HG03280 (cell line): Measurements from ENCODE around the gene CBS.
"Not testable (repeated sequence)": the region's sequence is repeated elsewhere in the genome, so short reads cannot be mapped to it uniquely, and the experiment has no call there.

ENCODE experiments used
- ATAC-seq: cut with Tn5 transposase; IDR thresholded peaks from one replicate; pipeline ENCODE4 v1.9.1; 2021; ENCODE audit warnings: mild to moderate bottlenecking, moderate library complexity; ENCODE audit not compliant: unreplicated experiment

The CBS gene

DNA sequence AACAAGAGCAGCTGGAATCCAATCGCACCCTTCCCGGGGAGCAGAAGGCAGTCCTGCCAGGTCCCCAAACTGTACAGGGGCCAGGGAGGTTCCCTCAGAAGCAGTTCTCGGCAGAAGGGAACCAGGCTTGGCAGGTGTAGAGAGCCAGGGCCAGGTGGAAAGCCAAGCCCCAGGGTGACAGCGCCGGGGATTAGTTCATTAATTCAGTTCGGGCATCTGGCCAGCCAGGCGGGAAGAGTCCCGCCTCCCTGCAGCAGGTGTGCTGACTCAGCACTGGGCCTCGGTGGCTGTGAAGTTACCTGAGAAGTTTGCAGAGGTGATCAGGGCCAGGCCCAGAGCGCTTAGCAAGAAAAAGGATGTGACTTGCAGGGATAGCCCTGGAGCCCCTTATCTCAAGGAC, 6.0 kb downstream of the CBS start:
- ATAC-seq = not testable (repeated sequence)

- ATAC-seq = not testable (repeated sequence)
Measured at GRCh38 chr21:43068065-43068464, 7.6 kb downstream of the CBS start.

DNA sequence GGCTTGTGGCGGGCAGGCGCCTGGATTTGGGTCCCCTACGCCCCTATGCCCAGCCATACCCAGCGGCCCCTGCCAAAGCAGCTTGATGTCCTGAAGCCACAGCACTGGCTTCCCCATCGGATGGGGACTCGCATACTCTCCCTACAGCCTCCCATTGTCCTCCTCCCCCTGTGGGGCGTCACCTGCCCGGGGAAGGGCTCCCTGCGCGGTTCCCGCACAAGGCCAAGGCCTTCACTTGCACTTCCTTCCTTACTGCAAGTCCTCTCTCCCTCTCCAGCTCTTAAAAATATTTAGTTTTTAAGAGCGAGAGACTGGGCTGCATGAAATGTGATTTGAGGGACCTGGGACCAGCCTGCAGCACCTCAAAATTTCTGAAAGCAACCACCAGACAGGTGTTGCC, 8.9 kb downstream of the CBS start:
- ATAC-seq = not testable (repeated sequence)

- ATAC-seq = not testable (repeated sequence)
Measured at GRCh38 chr21:43065991-43066390, 9.6 kb downstream of the CBS start.

DNA sequence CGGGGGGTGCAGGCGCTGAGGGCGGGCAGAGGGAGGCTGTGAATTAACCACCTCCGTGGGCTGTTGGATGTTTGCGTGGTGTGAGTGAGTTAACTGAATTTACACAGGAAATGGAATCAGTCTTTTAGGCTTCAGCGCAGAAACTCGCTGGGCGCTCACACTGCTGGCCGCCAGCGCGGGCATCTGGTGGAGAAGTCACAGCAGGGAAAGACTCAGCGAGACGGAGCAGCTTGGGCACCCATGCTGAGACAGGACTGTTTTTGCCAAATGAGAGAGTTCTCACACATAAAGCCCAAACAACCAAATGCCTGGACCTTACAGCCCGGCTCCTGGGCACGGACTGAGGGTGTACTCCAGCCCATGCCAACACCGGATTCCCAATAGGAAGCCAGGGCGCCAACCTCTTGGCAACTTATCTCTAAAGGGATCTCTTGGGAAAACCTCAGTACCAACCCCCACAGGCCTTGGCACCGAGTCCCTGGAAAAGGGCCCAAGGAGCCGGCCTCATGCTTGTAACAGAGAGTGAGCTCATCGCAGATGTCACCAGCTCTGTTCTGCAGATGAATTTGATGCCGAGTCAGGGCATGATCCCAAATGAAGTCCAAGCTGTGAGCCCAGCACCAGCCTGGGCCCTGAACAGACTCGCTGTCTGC, 11.2 kb downstream of the CBS start:
- not testable (repeated sequence) for ATAC-seq

GRCh38 chr21:43062955-43063664, 12.5 kb downstream of the CBS start:
- not testable (repeated sequence) for ATAC-seq

GRCh38 chr21:43053112-43053511, 22.5 kb downstream of the CBS start:
- ATAC-seq = not testable (repeated sequence)

GRCh38 chr21:43045876-43046821, 29.5 kb downstream of the CBS start:
- ATAC-seq = not testable (repeated sequence)

DNA sequence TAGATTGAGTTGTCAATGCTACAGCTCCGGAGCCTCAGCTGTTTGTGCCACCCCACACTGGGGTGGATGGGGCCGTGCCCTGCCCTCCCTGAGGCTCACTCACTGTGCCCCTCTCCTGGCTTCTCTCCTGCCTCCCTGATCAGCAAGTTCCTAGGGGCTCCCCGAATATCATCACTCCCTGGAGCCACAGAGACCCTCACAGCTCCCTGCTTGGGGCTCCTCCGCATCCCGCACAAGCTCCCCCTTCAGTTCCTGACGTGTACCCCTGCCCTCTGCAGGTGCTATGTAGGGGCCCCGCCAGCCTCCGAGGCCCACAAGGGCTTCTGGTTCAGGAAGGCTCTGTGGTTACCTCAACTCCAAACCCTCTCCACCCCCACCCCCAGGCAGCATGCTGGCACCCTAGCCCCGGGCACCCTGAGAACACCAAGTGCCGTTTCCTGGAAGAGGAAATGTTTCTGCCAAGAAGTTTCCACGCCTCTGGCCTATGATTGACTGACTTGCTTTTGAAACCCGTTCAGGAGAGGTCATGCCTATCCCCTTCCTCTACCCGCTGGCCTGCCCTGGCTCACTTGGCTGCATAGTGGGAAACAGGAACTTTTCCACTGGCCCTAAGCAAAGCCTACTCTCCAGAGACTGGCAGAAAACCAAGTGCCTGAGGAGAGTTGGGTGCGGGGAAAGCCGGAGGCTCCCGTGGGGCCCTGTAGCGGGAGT, 30.3 kb downstream of the CBS start:
- not testable (repeated sequence) for ATAC-seq

- ATAC-seq = not testable (repeated sequence)
Measured at GRCh38 chr21:43044547-43044946, 31.1 kb downstream of the CBS start.

DNA sequence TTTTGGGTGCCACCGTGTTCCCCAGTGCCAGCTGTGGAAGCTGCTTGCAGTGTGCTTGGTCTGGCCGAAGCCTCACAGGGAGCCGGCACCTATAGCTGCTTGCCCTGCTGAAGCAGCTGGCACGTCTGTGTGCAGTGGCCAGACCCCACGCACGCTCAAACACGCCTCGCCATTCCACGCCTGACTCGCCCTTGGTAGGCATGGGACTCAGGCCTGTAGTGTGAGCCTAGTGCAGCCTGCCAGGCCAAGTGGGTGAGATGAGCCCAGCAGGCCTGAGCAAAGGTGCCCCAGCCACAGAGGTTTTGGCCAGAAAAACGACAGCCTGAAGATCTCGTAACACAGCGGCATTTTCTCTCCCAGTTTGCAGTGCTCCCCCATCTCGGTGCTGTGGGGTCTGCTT, 32.3 kb downstream of the CBS start:
- ATAC-seq = not testable (repeated sequence)

DNA sequence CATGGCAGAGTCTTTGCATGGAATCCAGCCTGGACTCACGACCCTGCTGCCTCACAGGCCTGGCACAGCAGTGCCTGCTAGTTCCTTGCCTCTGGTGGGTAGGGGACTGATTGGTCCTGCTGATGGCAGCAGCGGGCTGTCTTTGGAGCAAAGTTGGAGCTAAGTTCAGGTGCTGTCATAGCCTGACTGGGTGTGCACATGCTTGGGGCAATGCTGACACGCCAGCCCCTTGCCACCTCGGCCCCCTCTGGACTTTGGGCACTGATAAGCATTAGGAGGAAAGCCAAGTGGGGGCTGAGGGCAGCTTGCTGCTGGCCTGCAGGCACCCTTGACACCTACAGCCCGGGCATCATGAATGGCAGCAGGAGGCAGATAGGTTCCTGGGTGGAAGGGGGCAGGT, 33.5 kb downstream of the CBS start:
- ATAC-seq = not testable (repeated sequence)

GRCh38 chr21:43038659-43039044, 37.0 kb downstream of the CBS start:
- not testable (repeated sequence) for ATAC-seq

DNA sequence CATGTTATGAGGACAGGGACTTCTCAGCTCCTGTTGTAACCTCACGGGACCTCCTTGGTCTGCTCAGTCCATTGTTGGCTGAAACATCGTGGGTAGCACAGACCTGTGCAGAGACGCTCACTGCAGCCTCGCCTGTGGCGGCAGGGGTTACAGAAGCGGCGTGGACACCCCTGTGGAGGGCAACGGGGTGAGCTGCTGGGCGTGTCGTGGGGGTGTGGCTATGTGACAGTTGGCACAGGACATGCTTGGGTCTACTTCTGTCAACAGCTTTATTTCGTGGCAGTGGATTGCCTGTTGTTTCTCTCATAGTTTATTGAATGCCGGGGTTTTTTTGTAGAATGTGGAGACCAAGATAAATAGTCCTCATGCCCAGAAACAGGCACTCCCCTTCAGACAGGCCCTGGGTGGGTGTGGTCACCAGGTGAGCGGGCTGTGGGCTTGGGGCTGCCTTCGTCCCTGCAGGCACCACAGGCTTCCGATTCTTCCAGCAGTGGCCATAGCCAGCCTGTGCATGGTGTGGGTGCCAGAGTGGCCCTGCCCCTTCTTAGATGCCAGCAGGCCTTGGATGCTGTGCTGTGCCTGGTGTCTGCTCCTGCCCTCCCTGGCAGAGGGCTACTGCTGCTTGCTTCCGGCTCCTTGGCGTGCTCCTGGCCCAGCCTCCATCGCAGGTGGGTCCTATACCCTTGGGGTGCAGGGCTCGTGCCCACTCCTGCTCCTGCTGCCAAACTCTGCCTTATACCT, 37.5 kb downstream of the CBS start:
- ATAC-seq = not testable (repeated sequence)

GRCh38 chr21:43036889-43037288, 38.7 kb downstream of the CBS start:
- not testable (repeated sequence) for ATAC-seq

DNA sequence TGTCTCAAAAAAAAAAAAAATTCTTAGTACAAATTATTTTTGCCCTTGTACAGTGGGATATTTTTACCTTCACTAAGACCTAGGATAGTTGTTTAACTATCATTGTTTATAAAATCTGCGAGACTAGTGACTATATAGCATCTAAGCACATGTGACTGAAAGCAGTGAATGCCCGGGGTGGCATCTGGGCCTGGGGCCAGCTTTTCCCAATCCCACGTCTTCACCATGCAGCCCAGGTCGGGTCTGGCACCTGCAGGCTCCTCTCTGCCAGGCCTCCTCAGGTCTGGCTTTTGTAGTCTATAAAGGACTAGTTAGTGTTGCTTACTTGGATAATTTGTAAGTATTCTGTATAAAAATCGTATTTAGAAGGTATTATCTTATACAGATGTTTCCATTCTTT, 40.8 kb downstream of the CBS start:
- no peak for ATAC-seq

GRCh38 chr21:43034101-43034500, 41.5 kb downstream of the CBS start:
- no peak for ATAC-seq

DNA sequence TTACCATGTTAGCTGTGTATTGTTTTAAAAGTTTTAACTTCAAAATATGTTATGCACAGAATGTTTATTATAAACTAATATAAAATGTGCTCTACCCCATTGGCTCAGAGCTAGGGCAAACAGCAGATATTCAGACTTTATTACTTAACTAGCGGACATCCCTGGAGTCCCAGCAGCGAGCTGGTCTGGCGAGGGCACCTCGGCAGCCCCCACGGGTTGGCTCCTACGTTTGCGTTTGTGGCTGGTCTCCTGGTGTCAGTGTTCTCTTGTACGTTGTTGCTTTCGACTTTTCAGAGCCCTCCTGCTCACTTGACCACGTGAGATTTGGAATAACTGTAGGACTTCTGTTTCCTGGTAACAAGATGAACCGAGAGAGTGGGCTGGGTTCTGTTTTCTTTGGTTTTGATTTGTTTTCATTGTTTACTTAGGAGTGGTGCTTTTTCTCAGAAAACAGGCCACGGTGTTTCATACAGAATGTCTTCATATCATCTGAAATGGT, 44.5 kb downstream of the CBS start:
- no peak for ATAC-seq

DNA sequence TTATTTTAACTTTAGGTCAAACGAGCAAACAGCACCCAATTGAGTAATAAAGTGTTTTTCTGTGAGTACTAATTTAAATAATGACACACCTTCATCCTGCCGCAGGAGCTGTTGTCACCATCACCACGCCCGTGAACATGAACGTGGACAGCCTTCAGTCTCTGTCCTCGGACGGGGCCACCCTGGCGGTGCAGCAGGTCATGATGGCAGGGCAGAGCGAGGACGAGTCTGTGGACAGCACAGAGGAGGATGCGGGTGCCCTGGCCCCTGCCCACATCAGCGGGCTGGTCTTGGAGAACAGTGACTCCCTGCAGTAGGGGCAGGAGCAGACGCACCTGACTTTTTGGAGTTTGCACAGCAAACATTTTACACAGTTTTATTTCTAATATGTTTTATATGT, 45.9 kb downstream of the CBS start:
- ATAC-seq = no peak
